A549 (cell line): Measurements from ENCODE around the gene WDHD1.
"Not testable (repeated sequence)": the region's sequence is repeated elsewhere in the genome, so short reads cannot be mapped to it uniquely, and the experiment has no call there.

ENCODE experiments used
- CHD4 ChIP-seq: fragments of 200-600 bp; sonication (generic); IDR thresholded peaks from 2 replicates; pipeline ENCODE4 v1.6.1; 2016; ENCODE audit warnings: antibody characterized with exemption, mild to moderate bottlenecking, borderline replicate concordance
- CTCF ChIP-seq: fragments of >200 bp; sonication (Bioruptor Twin); formaldehyde crosslinking; IDR thresholded peaks from 3 replicates; pipeline ENCODE4 v1.5.1; 2016
- POLR2A ChIP-seq: IDR thresholded peaks from 2 replicates; pipeline ENCODE4 v1.6.1; 2012; ENCODE audit warnings: mild to moderate bottlenecking, low read length
- REST ChIP-seq: fragments of 200-600 bp; sonication (generic); IDR thresholded peaks from 2 replicates; pipeline ENCODE4 v1.6.1; 2016; ENCODE audit warnings: antibody characterized with exemption, mild to moderate bottlenecking, moderate library complexity
- RFX5 ChIP-seq: fragments of 450-650 bp; IDR thresholded peaks from 2 replicates; pipeline ENCODE4 v1.7.1; 2014; ENCODE audit warnings: antibody characterized with exemption, mild to moderate bottlenecking, moderate library complexity

- TF ChIP-seq RFX5, CTCF, CHD4, POLR2A, REST: not testable (repeated sequence)
Observed at GRCh38 chr14:55024365-55024764, 2.5 kb downstream of the WDHD1 start.
